HepG2 (cell line): ENCODE measurements around the gene FAM83D. TPM values are rescaled to one million over a fixed set of nuclear protein-coding genes. Genes with fewer than 3 reads are reported as not detected.

ENCODE experiments used
- ARID2 ChIP-seq: sonication (generic); formaldehyde crosslinking; IDR thresholded peaks from 2 replicates; pipeline ENCODE4 v1.8.1; 2022; ENCODE audit warnings: mild to moderate bottlenecking, missing genetic modification reagents, borderline replicate concordance
- ARID4A ChIP-seq: sonication (generic); formaldehyde crosslinking; IDR thresholded peaks from 2 replicates; pipeline ENCODE4 v1.5.0; 2020; ENCODE audit warnings: mild to moderate bottlenecking, missing genetic modification reagents, borderline replicate concordance
- DMAP1 ChIP-seq: IDR thresholded peaks from 2 replicates; pipeline ENCODE4 v1.6.1; 2016
- DNMT3B ChIP-seq: conservative IDR thresholded peaks from 2 replicates; pipeline ENCODE4 v1.6.1; 2016; ENCODE audit warnings: missing biosample characterization, control low read depth
- FOXO1 ChIP-seq: sonication (generic); formaldehyde crosslinking; IDR thresholded peaks from 2 replicates; pipeline ENCODE4 v1.4.0; 2020; ENCODE audit warnings: missing genetic modification reagents
- HNRNPUL1 ChIP-seq: fragments of 200-400 bp; formaldehyde crosslinking; IDR thresholded peaks from 2 replicates; pipeline ENCODE4 v1.6.1; 2017; ENCODE audit warnings: low read depth, mild to moderate bottlenecking, low read length, moderate library complexity
- KIAA2018 ChIP-seq: sonication (generic); formaldehyde crosslinking; IDR thresholded peaks from 2 replicates; pipeline ENCODE4 v1.5.0; 2020; ENCODE audit warnings: mild to moderate bottlenecking, missing genetic modification reagents, borderline replicate concordance
- MEF2D ChIP-seq: sonication (generic); formaldehyde crosslinking; IDR thresholded peaks from 2 replicates; pipeline ENCODE4 v1.5.1; 2020; ENCODE audit warnings: mild to moderate bottlenecking, missing genetic modification reagents
- THAP11 ChIP-seq: IDR thresholded peaks from 2 replicates; pipeline ENCODE4 v1.6.1; 2016; ENCODE audit warnings: missing biosample characterization, missing genetic modification reagents
- ZBTB4 ChIP-seq: sonication (generic); formaldehyde crosslinking; IDR thresholded peaks from 2 replicates; pipeline ENCODE4 v1.4.0; 2020; ENCODE audit warnings: missing genetic modification reagents, mild to moderate bottlenecking, borderline replicate concordance
- ZNF703 ChIP-seq: sonication (generic); formaldehyde crosslinking; IDR thresholded peaks from 2 replicates; pipeline ENCODE4 v1.5.1; 2020; ENCODE audit warnings: missing genetic modification reagents, mild to moderate bottlenecking, moderate library complexity, borderline replicate concordance
- ZNF761 ChIP-seq: sonication (generic); formaldehyde crosslinking; conservative IDR thresholded peaks from 2 replicates; pipeline ENCODE4 v1.4.0; 2020; ENCODE audit warnings: mild to moderate bottlenecking, missing genetic modification reagents
- polyA plus RNA-seq, 8 experiments: library from polyadenylated mRNA; depleted of rRNA in 3 of 8; stranded (reverse) in 7 of 8; unstranded in 1 of 8; fragments of >200 nt; fragmentation: Illumina TruSeq in 4 of 8; extraction: Trizol in 4 of 8; gene quantifications; 2 replicates each; pipeline versions ENCODE4 v1.2.1 to v1.2.3, GENCODE V29; 2011 to 2016; ENCODE audit warnings: low read depth in 4 of 8, missing spikeins in 1 of 8, mixed read lengths in 1 of 8; ENCODE audit not compliant: insufficient read depth in 1 of 8
- total RNA-seq, 5 experiments: library from RNA; depleted of rRNA; stranded (reverse); fragments of >200 nt; fragmentation: Illumina TruSeq; extraction: Trizol; gene quantifications; 2 replicates each; pipeline ENCODE4 v1.2.3, GENCODE V29; 2016; ENCODE audit warnings: low read depth in 1 of 5
- TF ChIP-seq, protein P1 (sequence below): IDR thresholded peaks from 2 replicates; pipeline ENCODE4 v1.6.1; 2016; ENCODE audit warnings: missing genetic modification reagents, missing compliant biosample characterization

The FAM83D gene
- total and polyA plus RNA-seq, 2 of the 13 experiments (the other 11 are each of a cell fraction or from before 2014, with no cell fraction given): 51.4 to 64.0 TPM

- TF ChIP-seq HNRNPUL1: no peak
- TF ChIP-seq ZBTB4: 0 out of 2 replicates have a peak, but pooled peaks have one; percentile 28
- no peak for TF ChIP-seq DNMT3B (CRISPR knock-in tag)
- TF ChIP-seq, protein P1, sequence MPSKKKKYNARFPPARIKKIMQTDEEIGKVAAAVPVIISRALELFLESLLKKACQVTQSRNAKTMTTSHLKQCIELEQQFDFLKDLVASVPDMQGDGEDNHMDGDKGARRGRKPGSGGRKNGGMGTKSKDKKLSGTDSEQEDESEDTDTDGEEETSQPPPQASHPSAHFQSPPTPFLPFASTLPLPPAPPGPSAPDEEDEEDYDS: peak; percentile 16; the same call in 1 of the 2 replicates
- 0 out of 2 replicates have a peak, but pooled peaks have one; percentile 15 for TF ChIP-seq THAP11
- no peak for TF ChIP-seq ARID2 (CRISPR knock-in tag)
- TF ChIP-seq FOXO1: peak; percentile 11; the same call in 1 of the 2 replicates
- no peak for TF ChIP-seq ZNF761 (CRISPR knock-in tag)
- peak; percentile 26; the same call in 1 of the 2 replicates for TF ChIP-seq MEF2D (CRISPR knock-in tag)
- peak; percentile 15; the same call in 1 of the 2 replicates for TF ChIP-seq ARID4A (CRISPR knock-in tag)
- no peak for TF ChIP-seq ZNF703 (CRISPR knock-in tag)
- TF ChIP-seq DMAP1 (CRISPR knock-in tag): no peak
- 0 out of 2 replicates have a peak, but pooled peaks have one; percentile 36 for TF ChIP-seq KIAA2018 (CRISPR knock-in tag)
Measured at GRCh38 chr20:38995536-38996044, 69.4 kb downstream of the FAM83D start (continued).
